ENCODE results near the gene AGR2. TPM values are rescaled to one million over a fixed set of nuclear protein-coding genes. Genes with fewer than 3 reads are reported as not detected.

Gene AGR2
- total and polyA plus RNA-seq, 2 of the 4 experiments (the other 2 are of a cell fraction), result not detected

DNA sequence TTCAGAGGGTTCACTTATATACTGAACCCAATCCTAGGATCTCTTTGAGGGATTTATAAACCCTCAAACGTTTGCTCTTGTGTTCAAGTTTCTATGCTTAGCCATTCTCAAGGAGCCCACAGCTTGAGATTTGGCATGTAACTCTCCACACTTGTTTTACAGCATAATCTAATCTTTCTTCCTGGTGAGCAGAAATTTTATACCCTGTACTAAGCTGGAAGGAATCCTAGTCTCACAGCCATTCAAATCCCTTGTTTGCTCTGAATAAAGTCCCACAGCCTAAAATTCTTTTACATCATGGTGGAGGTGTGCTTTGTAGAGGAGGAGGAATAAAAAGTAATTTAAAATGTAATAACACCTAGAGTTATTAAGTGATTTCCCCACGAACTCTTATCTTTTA, 5.3 kb upstream of the AGR2 start:
- no peaks in the 10 kb centered on the region for H3K9me3 ChIP-seq (ENCODE audit: control insufficient read depth, insufficient read depth, low read length)
- ATAC-seq (ENCODE audit: low read depth), result no peak

More for the DNA sequence above, 5.3 kb upstream of the AGR2 start:
- H4K20me1 ChIP-seq (ENCODE audit: insufficient read depth, low read length), result no peaks in the 10 kb centered on the region
- no TSS peak for BruUV-seq (replicated peaks)
- H2BK15ac ChIP-seq (ENCODE audit: low read depth, low read length), result no peak overlapping the region
- intact Hi-C loops (cut with micrococcal nuclease) (no loop called here), in situ Hi-C loops (cut with MboI; ENCODE audit: low sequenced_read_pairs) (no loop called here), dilution Hi-C loops (cut with HindIII; ENCODE audit: low sequenced_read_pairs, unreplicated experiment) (no loop called here)
- H3K79me1 ChIP-seq (ENCODE audit: low read depth in 1 of 2, low read length in 2 of 2), result no peaks in the 10 kb centered on the region
- peaks cover under 1% of the 10 kb centered on the region for H3K4me1 ChIP-seq (ENCODE audit: control insufficient read depth, insufficient read depth, low read length)
- H2BK20ac ChIP-seq (ENCODE audit: low read depth, low read length), result no peak overlapping the region
- H3K4me3 ChIP-seq (ENCODE audit: insufficient read depth, low read depth, low read length), result no peak overlapping the region
- no peaks in the 10 kb centered on the region for H3K36me3 ChIP-seq (ENCODE audit: control insufficient read depth, insufficient read depth, low read length)
- H3K18ac ChIP-seq (ENCODE audit: low read depth, low read length), result no peak overlapping the region
- H3K9me1 ChIP-seq (ENCODE audit: insufficient read depth, low read length), result no peaks in the 10 kb centered on the region
- no peak overlapping the region for H2BK5ac ChIP-seq (ENCODE audit: low read depth, low read length, poor library complexity, severe bottlenecking)
- H3K14ac ChIP-seq (replicated peaks; ENCODE audit: low read depth, low read length), result no peak overlapping the region
- WGBS, 2 experiments (ENCODE audit: extremely low coverage in 2 of 2, insufficient read length in 1 of 2), result no CpG with 5 or more reads among the region's 2 CpGs
- no peak overlapping the region for H3K9ac ChIP-seq (ENCODE audit: low read depth, low read length)
- no peak overlapping the region for H2AK9ac ChIP-seq (replicated peaks; ENCODE audit: low read depth, low read length, poor library complexity)
- H3K4me2 ChIP-seq (ENCODE audit: low read depth, low read length), result no peak overlapping the region
- H3K56ac ChIP-seq (ENCODE audit: extremely low read depth, insufficient read depth, low read length), result no peak overlapping the region
- no peak for DNase-seq
- no peak overlapping the region for H2AFZ ChIP-seq (replicated peaks; ENCODE audit: low read length, poor library complexity)
- no peak for TF ChIP-seq CHD1 (IDR thresholded peaks at IDR 0.05; ENCODE audit: low read depth, low read length)
- no peak for TF ChIP-seq MXI1 (IDR thresholded peaks at IDR 0.05; ENCODE audit: borderline replicate concordance, low read depth, low read length)
- TF ChIP-seq BHLHE40 (IDR thresholded peaks at IDR 0.05; ENCODE audit: low read depth, low read length), result no peak
- no peak for TF ChIP-seq RFX5 (IDR thresholded peaks at IDR 0.05; ENCODE audit: low read depth, low read length)
- no peak for TF ChIP-seq RAD21 (IDR thresholded peaks at IDR 0.05; ENCODE audit: low read length)
- TF ChIP-seq, protein P1, sequence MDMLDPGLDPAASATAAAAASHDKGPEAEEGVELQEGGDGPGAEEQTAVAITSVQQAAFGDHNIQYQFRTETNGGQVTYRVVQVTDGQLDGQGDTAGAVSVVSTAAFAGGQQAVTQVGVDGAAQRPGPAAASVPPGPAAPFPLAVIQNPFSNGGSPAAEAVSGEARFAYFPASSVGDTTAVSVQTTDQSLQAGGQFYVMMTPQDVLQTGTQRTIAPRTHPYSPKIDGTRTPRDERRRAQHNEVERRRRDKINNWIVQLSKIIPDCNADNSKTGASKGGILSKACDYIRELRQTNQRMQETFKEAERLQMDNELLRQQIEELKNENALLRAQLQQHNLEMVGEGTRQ (IDR thresholded peaks at IDR 0.05; ENCODE audit: low read depth, low read length), result no peak
- TF ChIP-seq, protein P2, sequence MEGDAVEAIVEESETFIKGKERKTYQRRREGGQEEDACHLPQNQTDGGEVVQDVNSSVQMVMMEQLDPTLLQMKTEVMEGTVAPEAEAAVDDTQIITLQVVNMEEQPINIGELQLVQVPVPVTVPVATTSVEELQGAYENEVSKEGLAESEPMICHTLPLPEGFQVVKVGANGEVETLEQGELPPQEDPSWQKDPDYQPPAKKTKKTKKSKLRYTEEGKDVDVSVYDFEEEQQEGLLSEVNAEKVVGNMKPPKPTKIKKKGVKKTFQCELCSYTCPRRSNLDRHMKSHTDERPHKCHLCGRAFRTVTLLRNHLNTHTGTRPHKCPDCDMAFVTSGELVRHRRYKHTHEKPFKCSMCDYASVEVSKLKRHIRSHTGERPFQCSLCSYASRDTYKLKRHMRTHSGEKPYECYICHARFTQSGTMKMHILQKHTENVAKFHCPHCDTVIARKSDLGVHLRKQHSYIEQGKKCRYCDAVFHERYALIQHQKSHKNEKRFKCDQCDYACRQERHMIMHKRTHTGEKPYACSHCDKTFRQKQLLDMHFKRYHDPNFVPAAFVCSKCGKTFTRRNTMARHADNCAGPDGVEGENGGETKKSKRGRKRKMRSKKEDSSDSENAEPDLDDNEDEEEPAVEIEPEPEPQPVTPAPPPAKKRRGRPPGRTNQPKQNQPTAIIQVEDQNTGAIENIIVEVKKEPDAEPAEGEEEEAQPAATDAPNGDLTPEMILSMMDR (conservative IDR thresholded peaks at IDR 0.05; ENCODE audit: low read depth, low read length), result no peak
- TF ChIP-seq, protein P3, sequence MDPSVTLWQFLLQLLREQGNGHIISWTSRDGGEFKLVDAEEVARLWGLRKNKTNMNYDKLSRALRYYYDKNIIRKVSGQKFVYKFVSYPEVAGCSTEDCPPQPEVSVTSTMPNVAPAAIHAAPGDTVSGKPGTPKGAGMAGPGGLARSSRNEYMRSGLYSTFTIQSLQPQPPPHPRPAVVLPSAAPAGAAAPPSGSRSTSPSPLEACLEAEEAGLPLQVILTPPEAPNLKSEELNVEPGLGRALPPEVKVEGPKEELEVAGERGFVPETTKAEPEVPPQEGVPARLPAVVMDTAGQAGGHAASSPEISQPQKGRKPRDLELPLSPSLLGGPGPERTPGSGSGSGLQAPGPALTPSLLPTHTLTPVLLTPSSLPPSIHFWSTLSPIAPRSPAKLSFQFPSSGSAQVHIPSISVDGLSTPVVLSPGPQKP (IDR thresholded peaks at IDR 0.05; ENCODE audit: borderline replicate concordance, low read depth, low read length), result no peak
- TF ChIP-seq RCOR1 (IDR thresholded peaks at IDR 0.05; ENCODE audit: insufficient replicate concordance, low read length), result no peak
- no peak for TF ChIP-seq MAFK (IDR thresholded peaks at IDR 0.05; ENCODE audit: low read depth, low read length)
- no peak for TF ChIP-seq NFE2L2 (IDR thresholded peaks at IDR 0.05; ENCODE audit: low read depth, low read length)
- TF ChIP-seq POLR2A (IDR thresholded peaks at IDR 0.05; ENCODE audit: low read depth, low read length), result no peak
- no peak for TF ChIP-seq MAZ (IDR thresholded peaks at IDR 0.05; ENCODE audit: borderline replicate concordance, low read depth, low read length)
- no peak for TF ChIP-seq SMC3 (IDR thresholded peaks at IDR 0.05; ENCODE audit: low read depth, low read length)
- TF ChIP-seq FOS (IDR thresholded peaks at IDR 0.05; ENCODE audit: low read depth, low read length), result no peak
- TF ChIP-seq CEBPB (IDR thresholded peaks at IDR 0.05; ENCODE audit: low read depth, low read length), result no peak
- H2BK120ac ChIP-seq (ENCODE audit: low read depth, low read length), result no peak overlapping the region
- ChIA-PET POLR2A (ENCODE audit: unreplicated experiment) (no interaction called here), CTCF (no interaction called here)
- no peak overlapping the region for H3K23ac ChIP-seq (ENCODE audit: low read depth, low read length)
- no peak overlapping the region for H2AK5ac ChIP-seq (ENCODE audit: low read depth, low read length)
- no peak overlapping the region for H4K8ac ChIP-seq (ENCODE audit: low read depth in 2 of 2, low read length in 2 of 2)
- H3K27ac ChIP-seq (ENCODE audit: insufficient read depth, low read length), result no peak overlapping the region
- H3K4ac ChIP-seq (ENCODE audit: low read depth, low read length), result no peak overlapping the region
- H4K91ac ChIP-seq (ENCODE audit: insufficient read depth, low read depth, low read length), result no peak overlapping the region
- H4K5ac ChIP-seq (ENCODE audit: low read depth, low read length), result no peak overlapping the region
- no peaks in the 10 kb centered on the region for H3K27me3 ChIP-seq (ENCODE audit: control insufficient read depth, insufficient read depth, low read length)
